Brain microvascular endothelial cell (primary cell): ENCODE results near the gene AKAP7.

ENCODE experiments used
- DNase-seq: peaks from one replicate; pipeline ENCODE4 v3.0.0-alpha.2; 2020
- H3K27ac ChIP-seq: fragments of 250-450 bp; sonication (Bioruptor Pico); 2 replicates; pipeline ENCODE4 v1.5.1; 2020; ENCODE audit warnings: mild to moderate bottlenecking, moderate library complexity
- H3K27me3 ChIP-seq: fragments of 250-450 bp; sonication (Bioruptor Pico); replicated peaks from 2 replicates; pipeline ENCODE4 v1.5.1; 2020; ENCODE audit warnings: mild to moderate bottlenecking
- H3K36me3 ChIP-seq: fragments of 250-450 bp; sonication (Bioruptor Pico); replicated peaks from 2 replicates; pipeline ENCODE4 v1.5.1; 2020; ENCODE audit warnings: mild to moderate bottlenecking
- H3K4me3 ChIP-seq: 2 replicates; pipeline ENCODE4 v1.5.1; 2011; ENCODE audit warnings: low read depth, mild to moderate bottlenecking, control low read depth, low read length, moderate library complexity
- CTCF ChIP-seq: IDR thresholded peaks from 2 replicates; pipeline ENCODE4 v1.5.1; 2011; ENCODE audit warnings: low read depth, mild to moderate bottlenecking, moderate library complexity, low read length, control low read depth, inconsistent platforms; ENCODE audit errors: missing control alignments
- in situ Hi-C: cut with HindIII; loops from 2 replicates; pipeline ENCODE4 v1.10.0; 2017; ENCODE audit warnings: low sequenced_read_pairs, low pct_ligation_motif_present

Gene AKAP7

GRCh38 chr6:131103901-131104300, 31.4 kb upstream of the AKAP7 start:
- H3K27me3 ChIP-seq = no peaks in the 10 kb centered on the region
- no peak for DNase-seq
- peak overlapping the region; percentile 64 for H3K27ac ChIP-seq
- no peak overlapping the region for H3K4me3 ChIP-seq
- no peaks in the 10 kb centered on the region for H3K36me3 ChIP-seq
- in situ Hi-C loops = no loop called here
- TF ChIP-seq CTCF = no peak

DNA sequence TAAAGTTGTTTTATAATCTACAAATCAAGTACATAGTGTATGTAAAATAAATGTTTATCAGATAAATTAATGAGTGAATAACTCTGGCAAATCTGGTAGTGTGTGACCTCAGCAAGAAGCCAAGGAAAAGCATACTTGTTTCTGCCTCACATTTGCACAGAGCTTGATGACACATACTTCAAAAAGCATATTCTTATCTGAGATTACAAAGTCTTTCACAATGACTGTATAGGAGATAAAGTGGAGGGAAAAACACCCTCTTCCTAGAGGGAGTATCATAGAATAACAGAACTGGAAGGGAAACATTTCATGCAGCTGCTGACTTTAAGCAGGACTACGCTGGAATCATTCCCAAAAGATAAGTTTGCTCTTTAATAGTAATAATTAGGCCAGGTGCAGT, 28.1 kb upstream of the AKAP7 start:
- H3K27ac ChIP-seq = peak overlapping the region; percentile 56
- no peak for TF ChIP-seq CTCF
- in situ Hi-C loops = no loop called here
- H3K27me3 ChIP-seq = no peaks in the 10 kb centered on the region
- H3K4me3 ChIP-seq = no peak overlapping the region
- DNase-seq = peak; percentile 78
- no peaks in the 10 kb centered on the region for H3K36me3 ChIP-seq

DNA sequence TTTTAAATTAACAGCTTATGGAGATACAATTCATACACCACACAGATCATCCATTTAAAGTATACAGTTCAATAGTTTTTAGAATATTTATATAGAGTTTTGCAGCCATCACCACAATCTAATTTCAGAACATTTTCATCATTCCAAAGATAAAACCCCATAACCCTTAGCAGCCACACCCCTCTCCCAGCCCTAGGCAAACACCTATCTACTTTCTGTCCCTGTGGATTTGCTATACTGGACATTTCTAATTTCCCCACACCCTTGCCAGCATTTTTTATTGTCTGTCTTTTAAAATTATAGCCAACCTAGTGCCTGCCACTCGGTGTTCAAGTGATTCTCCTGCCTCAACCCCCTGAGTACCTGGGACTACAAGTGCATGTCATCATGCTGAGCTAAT, 23.0 kb upstream of the AKAP7 start:
- TF ChIP-seq CTCF = no peak

DNA sequence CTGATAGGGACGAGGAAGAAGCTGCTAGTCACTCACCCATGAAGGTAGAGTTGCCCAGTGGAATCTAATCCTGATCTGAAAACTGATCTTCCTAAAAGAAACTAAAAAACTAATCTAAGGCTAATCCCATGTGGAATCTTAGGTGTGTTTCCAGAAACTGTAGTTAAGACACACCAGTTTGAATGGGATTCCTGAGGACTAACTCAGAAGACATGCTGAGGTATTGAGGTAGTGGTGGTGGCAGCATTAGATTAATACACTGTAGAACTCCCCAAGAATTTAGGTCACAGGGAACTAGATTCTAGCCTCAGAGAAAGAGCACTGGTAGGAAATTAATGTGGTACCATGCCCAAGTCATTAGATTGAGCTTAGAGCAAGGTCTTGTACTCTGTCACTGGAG, 19.6 kb upstream of the AKAP7 start:
- no peak overlapping the region for H3K4me3 ChIP-seq
- in situ Hi-C loops = no loop called here
- no peak for DNase-seq
- no peaks in the 10 kb centered on the region for H3K27me3 ChIP-seq
- no peak for TF ChIP-seq CTCF
- H3K27ac ChIP-seq = no peak overlapping the region
- no peaks in the 10 kb centered on the region for H3K36me3 ChIP-seq

More for the DNA sequence above, 23.0 kb upstream of the AKAP7 start:
- Histone ChIP-seq H3K36me3 (no peaks in the 10 kb centered on the region), H3K27me3 (no peaks in the 10 kb centered on the region), H3K4me3 (no peak overlapping the region), H3K27ac (no peak overlapping the region)
- DNase-seq = no peak
- in situ Hi-C loops = no loop called here

DNA sequence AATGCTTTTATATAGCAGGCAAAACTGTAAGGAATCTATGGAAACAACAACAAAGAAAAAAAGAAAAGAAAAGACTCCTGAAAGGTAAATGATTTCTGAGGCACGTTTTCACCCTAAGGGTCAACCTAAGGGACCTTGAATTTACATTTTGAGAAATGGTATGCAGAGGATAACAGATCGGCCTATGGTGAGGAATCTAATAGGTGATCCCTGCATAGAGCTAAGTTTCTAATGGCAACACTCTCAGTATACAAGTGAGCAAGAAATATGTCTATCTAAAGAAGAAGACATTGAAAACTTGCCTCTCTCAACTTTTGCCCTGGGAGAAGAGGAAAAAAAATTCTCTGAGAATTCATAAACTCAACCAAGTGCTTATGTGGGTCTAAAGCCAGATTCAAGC, 18.9 kb upstream of the AKAP7 start:
- in situ Hi-C loops = no loop called here
- Histone ChIP-seq H3K27me3 (no peaks in the 10 kb centered on the region), H3K36me3 (no peaks in the 10 kb centered on the region), H3K4me3 (no peak overlapping the region), H3K27ac (no peak overlapping the region)
- DNase-seq = no peak
- TF ChIP-seq CTCF = no peak

DNA sequence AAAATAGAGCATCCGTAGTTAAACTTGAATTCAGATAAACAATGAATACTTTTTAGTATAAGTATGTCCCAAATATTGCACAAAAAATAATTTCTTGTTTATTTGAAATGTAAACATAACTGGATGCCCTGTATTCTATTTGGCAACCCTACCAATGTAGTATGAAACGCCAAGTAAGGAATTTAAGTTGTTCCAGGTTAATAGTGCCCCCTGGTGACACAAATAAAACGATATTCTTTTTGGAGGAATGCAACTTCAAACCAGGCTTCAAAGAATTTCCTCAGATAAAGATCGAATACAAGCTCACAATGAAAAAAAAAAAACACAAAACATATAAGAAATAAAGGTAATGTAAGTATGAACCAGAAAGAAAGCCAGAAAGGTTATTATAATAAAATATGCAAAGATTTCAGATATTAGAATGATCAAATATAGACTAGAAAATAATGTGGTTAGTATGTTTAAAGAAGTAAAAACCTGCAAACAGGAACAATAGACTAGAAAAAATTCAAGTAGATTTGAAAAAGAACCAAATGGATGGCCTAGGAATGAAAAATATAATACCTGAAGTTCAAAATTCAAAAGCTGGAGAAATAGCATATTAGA, 18.4 kb upstream of the AKAP7 start:
- no peak overlapping the region for H3K27ac ChIP-seq
- peak; percentile 42 for DNase-seq
- H3K27me3 ChIP-seq = no peaks in the 10 kb centered on the region
- in situ Hi-C loops = no loop called here
- H3K36me3 ChIP-seq = no peaks in the 10 kb centered on the region
- H3K4me3 ChIP-seq = no peak overlapping the region
- TF ChIP-seq CTCF = no peak
